ENCODE results near the gene FAM185A. TPM values are rescaled to one million over a fixed set of nuclear protein-coding genes. Genes with fewer than 3 reads are reported as not detected.

FAM185A gene
- total and polyA plus RNA-seq, 2 of the 8 experiments (the other 6 are each of a cell fraction or from before 2014, with no cell fraction given): 5.2 to 6.6 TPM

DNA sequence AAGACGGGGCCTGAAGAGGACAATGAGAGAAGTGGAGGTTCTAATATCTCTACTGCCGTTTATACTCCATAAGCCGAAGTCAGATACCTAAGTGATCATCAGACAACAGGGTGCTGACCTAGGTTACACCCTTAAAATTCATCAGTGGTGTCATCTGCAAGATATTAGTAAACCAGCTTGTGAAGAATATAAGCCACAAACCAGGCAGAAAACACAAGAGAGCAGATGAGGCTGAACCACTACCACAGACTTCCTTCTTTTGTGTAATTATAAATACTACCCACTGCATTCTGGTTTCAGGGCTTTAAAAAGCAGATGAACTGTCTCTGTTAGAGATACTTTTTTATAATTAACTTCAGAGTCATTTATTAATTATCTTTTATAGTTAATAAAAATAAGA lies 95.1 kb downstream of the FAM185A start:
- Histone ChIP-seq H3K56ac (replicated peaks; ENCODE audit: insufficient read length, low read depth, low read length) (no peak overlapping the region), H2AFZ (ENCODE audit: low read length) (no peak overlapping the region), H2BK120ac (replicated peaks; ENCODE audit: low read depth, low read length) (no peak overlapping the region), H3K36me3 (ENCODE audit: control insufficient read depth in 2 of 4, insufficient read depth in 4 of 4, low read length in 3 of 4) (no peaks in the 10 kb centered on the region), H4K8ac (ENCODE audit: extremely low read depth, insufficient read depth, low read length) (no peak overlapping the region), H3K27me3 (replicated peaks in 1 of 4; ENCODE audit: control insufficient read depth in 3 of 4, extremely low read depth in 1 of 4, insufficient read depth in 3 of 4, low read length in 3 of 4) (peaks cover 0 to 1% (median 0%) of the 10 kb centered on the region in 4 experiments; a peak in 1 of 7 replicates), H4K20me1 (replicated peaks in 1 of 2; ENCODE audit: control insufficient read depth in 1 of 2, insufficient read depth in 2 of 2, low read length in 2 of 2) (no peaks in the 10 kb centered on the region), H2BK15ac (ENCODE audit: low read length) (no peak overlapping the region), H4K91ac (replicated peaks; ENCODE audit: insufficient read length, low read length) (no peak overlapping the region), H3K4me1 (replicated peaks in 1 of 4; ENCODE audit: control insufficient read depth in 3 of 4, insufficient read depth in 4 of 4, low read length in 3 of 4) (no peaks in the 10 kb centered on the region), H3K4me2 (ENCODE audit: insufficient read depth in 1 of 2, low read depth in 2 of 2, low read length in 2 of 2) (no peak overlapping the region), H3K14ac (ENCODE audit: insufficient read length) (no peak overlapping the region), H3K9ac (replicated peaks in 1 of 4; ENCODE audit: extremely low read depth in 1 of 4, low read depth in 3 of 4, low read length in 3 of 4) (no peak overlapping the region), H2BK20ac (ENCODE audit: low read length) (no peak overlapping the region), H3K4ac (replicated peaks; ENCODE audit: insufficient read length, low read depth, low read length) (no peak overlapping the region), H3K23ac (ENCODE audit: insufficient read length) (no peak overlapping the region), H2BK12ac (ENCODE audit: low read depth, low read length) (no peak overlapping the region), H4K5ac (ENCODE audit: insufficient read length, low read depth, low read length) (no peak overlapping the region), H2BK5ac (ENCODE audit: low read depth, low read length) (no peak overlapping the region), H3K23me2 (ENCODE audit: low read depth, low read length) (no peaks in the 10 kb centered on the region), H3K27ac (ENCODE audit: low read depth, low read length) (no peak overlapping the region), H3K4me3 (ENCODE audit: extremely low read depth in 1 of 4, insufficient read depth in 2 of 4, low read depth in 3 of 4, low read length in 4 of 4) (no peak overlapping the region), H3K79me2 (ENCODE audit: control insufficient read depth in 1 of 2, insufficient read depth in 2 of 2, low read length in 2 of 2) (no peaks in the 10 kb centered on the region), H3K18ac (ENCODE audit: extremely low read depth, low read length) (no peak overlapping the region), H2AK5ac (ENCODE audit: low read depth, low read length) (no peak overlapping the region), H3K9me3 (ENCODE audit: insufficient read depth in 2 of 2, low read depth in 1 of 2, low read length in 1 of 2) (no peaks in the 10 kb centered on the region), H3K79me1 (ENCODE audit: low read depth, low read length) (no peaks in the 10 kb centered on the region)
- POLR2A ChIA-PET (ENCODE audit: partially characterized antibody): no interaction called here
- 93% methylated on average over 3 of the region's 3 CpGs; no CpG with 5 or more reads in 1 of the 2 experiments for whole genome bisulfite sequencing, 2 experiments (ENCODE audit: extremely low coverage in 1 of 2, insufficient coverage in 1 of 2, insufficient read length in 1 of 2, insufficient replicate concordance in 2 of 2, low coverage in 1 of 2, low lambda C conversion rate in 2 of 2, missing lambda C conversion rate in 1 of 2)
- no peak for FAIRE-seq
- CTCF ChIA-PET (ENCODE audit: partially characterized antibody): interaction anchor here (1.1 to 1.4 kb wide), 2 partner anchors 12 to 218 kb away, joined by 4 to 5 read pairs; no protein-coding TSS in a partner anchor
- DNase-seq (ENCODE audit: low read depth in 1 of 2, low spot score in 2 of 2): no peak
- TF ChIP-seq POLR2AphosphoS5 (IDR thresholded peaks at IDR 0.05; ENCODE audit: low read depth, low read length): no peak
- TF ChIP-seq GABPA (IDR thresholded peaks at IDR 0.05; ENCODE audit: borderline replicate concordance, insufficient read depth, low read length): no peak
- TF ChIP-seq, protein P1, sequence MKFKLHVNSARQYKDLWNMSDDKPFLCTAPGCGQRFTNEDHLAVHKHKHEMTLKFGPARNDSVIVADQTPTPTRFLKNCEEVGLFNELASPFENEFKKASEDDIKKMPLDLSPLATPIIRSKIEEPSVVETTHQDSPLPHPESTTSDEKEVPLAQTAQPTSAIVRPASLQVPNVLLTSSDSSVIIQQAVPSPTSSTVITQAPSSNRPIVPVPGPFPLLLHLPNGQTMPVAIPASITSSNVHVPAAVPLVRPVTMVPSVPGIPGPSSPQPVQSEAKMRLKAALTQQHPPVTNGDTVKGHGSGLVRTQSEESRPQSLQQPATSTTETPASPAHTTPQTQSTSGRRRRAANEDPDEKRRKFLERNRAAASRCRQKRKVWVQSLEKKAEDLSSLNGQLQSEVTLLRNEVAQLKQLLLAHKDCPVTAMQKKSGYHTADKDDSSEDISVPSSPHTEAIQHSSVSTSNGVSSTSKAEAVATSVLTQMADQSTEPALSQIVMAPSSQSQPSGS (IDR thresholded peaks at IDR 0.05; ENCODE audit: low read length): no peak
- TF ChIP-seq SIRT6 (IDR thresholded peaks at IDR 0.05; ENCODE audit: low read length): no peak
- no peak for TF ChIP-seq ZNF274 (IDR thresholded peaks at IDR 0.05; ENCODE audit: borderline replicate concordance, extremely low read depth, low read length)
- no peak for TF ChIP-seq NANOG (IDR thresholded peaks at IDR 0.05; ENCODE audit: insufficient read depth, low read depth, low read length, poor library complexity, severe bottlenecking)
- TF ChIP-seq, protein P2, sequence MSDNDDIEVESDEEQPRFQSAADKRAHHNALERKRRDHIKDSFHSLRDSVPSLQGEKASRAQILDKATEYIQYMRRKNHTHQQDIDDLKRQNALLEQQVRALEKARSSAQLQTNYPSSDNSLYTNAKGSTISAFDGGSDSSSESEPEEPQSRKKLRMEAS (IDR thresholded peaks at IDR 0.05): no peak
- TF ChIP-seq EZH2 (IDR thresholded peaks at IDR 0.05; ENCODE audit: low read depth, low read length, severe bottlenecking): no peak
- TF ChIP-seq KDM4A (IDR thresholded peaks at IDR 0.05; ENCODE audit: low read depth, low read length, severe bottlenecking): no peak
- no peak for TF ChIP-seq HDAC2 (IDR thresholded peaks at IDR 0.05; ENCODE audit: borderline replicate concordance in 1 of 2, low read depth in 2 of 2, low read length in 2 of 2)
- no peak for TF ChIP-seq PHF8 (conservative IDR thresholded peaks at IDR 0.05; ENCODE audit: low read depth, low read length)
- TF ChIP-seq CBX8 (IDR thresholded peaks at IDR 0.05; ENCODE audit: borderline replicate concordance, low read depth, low read length): no peak

Data from H1 (cell line).